Measurements from ENCODE around the gene CACYBP.

Gene CACYBP, protein sequence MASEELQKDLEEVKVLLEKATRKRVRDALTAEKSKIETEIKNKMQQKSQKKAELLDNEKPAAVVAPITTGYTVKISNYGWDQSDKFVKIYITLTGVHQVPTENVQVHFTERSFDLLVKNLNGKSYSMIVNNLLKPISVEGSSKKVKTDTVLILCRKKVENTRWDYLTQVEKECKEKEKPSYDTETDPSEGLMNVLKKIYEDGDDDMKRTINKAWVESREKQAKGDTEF

DNA sequence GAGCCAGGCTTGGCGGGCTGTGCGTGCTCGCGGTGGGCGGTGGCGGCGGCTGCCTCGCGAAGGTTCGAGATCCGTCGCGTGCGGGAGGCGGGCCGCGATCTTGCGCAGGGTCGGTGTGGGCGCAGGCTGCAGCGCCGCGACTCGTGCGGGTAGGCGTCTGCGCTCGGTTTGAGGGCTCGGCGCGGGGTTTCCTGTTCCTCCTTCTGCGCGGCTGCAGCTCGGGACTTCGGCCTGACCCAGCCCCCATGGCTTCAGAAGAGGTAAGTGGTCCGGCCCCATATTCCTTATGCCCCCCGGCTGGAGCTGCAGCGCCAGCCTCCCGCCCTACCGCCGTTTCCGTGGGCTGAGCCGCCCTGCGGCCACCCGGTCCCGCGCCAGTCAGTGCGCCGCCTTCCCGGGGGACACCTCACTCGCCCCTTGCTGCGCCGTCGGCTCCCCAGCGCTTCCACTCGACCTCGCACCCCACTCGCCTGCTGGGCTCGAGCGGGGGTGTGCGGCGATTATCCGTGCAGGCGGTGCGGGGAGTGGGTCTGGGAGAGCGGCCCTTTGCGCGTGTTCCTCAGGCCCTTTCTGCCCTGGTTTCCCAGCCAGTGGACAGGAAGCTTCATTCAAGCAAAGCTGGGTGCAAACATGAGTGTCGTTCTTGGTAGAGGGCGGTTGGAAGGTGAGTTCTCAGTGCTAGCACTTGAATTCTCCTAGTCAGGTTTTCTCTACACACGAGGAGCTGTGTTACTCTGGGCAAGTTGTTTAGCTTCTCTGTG is at the start of gene CACYBP:
TSS of gene CACYBP (plus strand) at position 12 of the 761 bp plus-strand sequence. CDS start at position 246, 234 bp downstream.
- Mint-ChIP-seq H3K4me3 (no peak within 1 kb of the TSS), H3K36me3 (ENCODE audit: low read depth) (peaks cover 13% of the 10 kb centered on the region), H3K27ac (peak within 1 kb of the TSS; percentile 79), H3K9me3 (no peaks in the 10 kb centered on the region), H3K27me3 (ENCODE audit: low read depth) (no peaks in the 10 kb centered on the region), H3K4me1 (ENCODE audit: low read depth) (peaks cover 39% of the 10 kb centered on the region)

DNA sequence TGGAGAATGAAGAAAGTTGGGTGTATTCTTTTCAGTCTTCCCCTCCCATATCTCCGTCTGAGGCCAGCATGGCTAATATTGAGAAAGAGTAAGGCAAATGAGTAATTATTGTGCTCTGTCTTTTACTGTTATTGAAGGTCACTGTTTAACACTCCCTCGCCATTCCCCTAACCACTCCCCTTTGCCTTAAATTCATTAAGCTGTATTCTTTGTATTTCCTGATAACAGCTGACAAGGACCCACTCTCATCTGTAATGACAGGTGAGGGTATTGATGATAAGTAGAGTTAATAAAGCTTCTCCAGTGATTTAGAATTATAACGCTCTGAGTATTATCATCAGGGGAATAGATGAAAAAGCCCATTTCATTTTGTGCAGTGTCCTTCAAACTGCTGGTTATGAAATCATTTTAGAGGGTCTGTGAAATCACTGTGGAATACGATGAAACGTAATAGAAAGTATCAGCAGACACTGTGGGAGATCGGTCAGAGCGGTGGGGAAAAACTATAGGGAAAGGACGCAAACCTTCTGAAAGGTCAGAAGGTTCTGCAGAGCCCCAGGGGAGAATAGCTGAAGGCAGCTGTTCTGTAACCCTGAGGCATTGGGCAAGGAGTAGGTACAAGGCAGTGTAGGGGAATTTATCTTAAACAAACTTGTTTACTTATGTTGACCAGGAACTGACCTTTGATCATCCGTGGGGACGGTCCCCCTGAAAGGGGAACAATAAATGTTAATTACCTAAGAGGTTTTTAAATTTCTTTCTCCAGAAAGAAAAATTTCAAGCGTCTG is 46.3 kb upstream of the CACYBP start:
- Mint-ChIP-seq H3K36me3 (ENCODE audit: low read depth) (peaks cover 4% of the 10 kb centered on the region), H3K9me3 (no peaks in the 10 kb centered on the region), H3K27ac (no peak overlapping the region), H3K27me3 (ENCODE audit: low read depth) (no peaks in the 10 kb centered on the region), H3K4me1 (ENCODE audit: low read depth) (peaks cover 25% of the 10 kb centered on the region), H3K4me3 (no peak overlapping the region)

DNA sequence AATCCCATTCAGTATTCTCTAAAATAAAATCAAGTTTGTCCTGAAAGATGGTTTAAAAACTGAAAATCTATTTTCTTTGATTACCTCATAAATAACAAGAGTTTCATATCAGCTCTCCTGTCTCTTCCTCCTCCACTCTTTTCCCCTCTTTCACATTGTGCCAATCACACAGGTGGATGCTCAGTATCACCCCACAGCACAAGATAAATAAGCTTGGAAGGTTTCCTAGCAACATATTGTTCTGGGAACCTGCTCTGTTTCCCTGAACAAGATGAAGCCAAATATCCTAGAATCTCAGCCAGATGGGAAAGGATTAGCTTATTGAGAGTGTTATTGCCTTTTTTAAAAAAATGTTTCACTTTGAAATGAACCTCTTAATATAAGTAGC is 45.7 kb upstream of the CACYBP start:
- Mint-ChIP-seq H3K36me3 (ENCODE audit: low read depth) (peaks cover 5% of the 10 kb centered on the region), H3K9me3 (no peaks in the 10 kb centered on the region), H3K4me3 (no peak overlapping the region), H3K27ac (no peak overlapping the region), H3K4me1 (ENCODE audit: low read depth) (peaks cover 27% of the 10 kb centered on the region), H3K27me3 (ENCODE audit: low read depth) (no peaks in the 10 kb centered on the region)

DNA sequence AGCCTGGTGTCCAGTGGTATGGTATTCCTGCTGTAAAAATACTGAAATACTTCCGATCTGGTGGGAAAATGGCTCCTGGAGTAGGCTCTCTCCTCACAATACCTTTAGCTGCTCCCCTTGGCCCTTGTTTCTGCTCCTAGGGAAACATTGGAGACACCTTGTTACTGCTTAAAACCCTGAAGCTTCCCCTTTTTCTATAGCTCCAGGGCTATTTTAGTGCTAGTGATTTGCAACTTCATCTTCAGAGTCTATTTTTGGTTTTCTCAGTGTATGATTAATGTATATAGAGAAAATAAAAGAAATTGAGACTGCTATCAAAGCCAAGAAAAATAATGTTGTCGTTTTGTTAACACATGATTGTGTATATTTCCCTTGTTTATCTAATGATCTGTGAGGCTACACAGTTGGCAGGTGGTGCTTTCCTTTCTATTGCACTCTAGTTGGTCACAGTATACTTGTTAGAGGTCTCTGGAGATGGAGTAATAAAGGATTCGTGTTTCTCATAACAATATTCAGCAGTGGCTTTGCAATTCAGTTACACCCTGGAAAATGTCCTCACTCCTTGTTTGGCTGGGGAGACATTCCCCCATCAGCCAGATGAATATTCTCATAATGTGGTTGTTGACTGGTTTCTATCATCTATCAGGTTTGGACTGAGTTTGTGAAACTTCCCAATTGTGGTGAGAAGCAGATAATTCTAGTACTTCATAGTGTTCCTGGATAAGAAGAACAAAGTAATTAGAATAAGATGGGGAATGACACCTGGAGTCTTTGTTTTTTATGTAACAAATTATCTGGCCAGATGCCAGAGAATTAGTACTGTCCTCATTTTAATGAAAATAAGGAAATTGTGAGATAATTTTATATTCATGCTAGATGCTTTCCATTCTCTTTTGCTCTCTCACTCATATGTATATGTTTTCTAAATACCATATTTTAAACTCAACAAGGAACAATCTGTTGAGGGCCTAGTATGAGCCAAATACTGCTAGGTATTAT is 44.8 kb upstream of the CACYBP start:
- peaks cover 6% of the 10 kb centered on the region for H3K36me3 Mint-ChIP-seq (ENCODE audit: low read depth)
- no peaks in the 10 kb centered on the region for H3K9me3 Mint-ChIP-seq
- H3K4me1 Mint-ChIP-seq (ENCODE audit: low read depth): peaks cover 27% of the 10 kb centered on the region
- no peak overlapping the region for H3K27ac Mint-ChIP-seq
- no peaks in the 10 kb centered on the region for H3K27me3 Mint-ChIP-seq (ENCODE audit: low read depth)
- H3K4me3 Mint-ChIP-seq: no peak overlapping the region

DNA sequence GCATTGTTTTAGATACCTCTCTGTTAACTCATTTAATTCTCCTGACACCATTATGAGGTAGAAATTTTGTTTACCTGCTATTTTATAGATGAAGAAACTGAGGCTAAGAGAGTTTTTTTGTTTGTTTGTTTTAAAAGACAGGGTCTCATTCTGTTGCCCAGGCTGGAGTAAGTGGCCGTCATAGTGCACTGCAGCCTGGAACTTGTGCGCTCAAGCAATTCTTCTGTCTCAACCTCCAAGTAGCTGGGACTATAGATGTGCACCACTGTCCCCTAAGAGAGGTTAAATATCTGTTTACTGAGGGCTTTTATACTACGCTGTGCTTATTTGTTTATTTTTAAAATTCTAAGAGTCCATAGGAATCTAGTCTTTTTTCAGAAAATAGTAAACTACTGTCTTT is 43.7 kb upstream of the CACYBP start:
- Mint-ChIP-seq H3K9me3 (no peaks in the 10 kb centered on the region), H3K4me1 (ENCODE audit: low read depth) (peaks cover 27% of the 10 kb centered on the region), H3K27ac (no peak overlapping the region), H3K4me3 (no peak overlapping the region), H3K36me3 (ENCODE audit: low read depth) (peaks cover 6% of the 10 kb centered on the region), H3K27me3 (ENCODE audit: low read depth) (no peaks in the 10 kb centered on the region)

DNA sequence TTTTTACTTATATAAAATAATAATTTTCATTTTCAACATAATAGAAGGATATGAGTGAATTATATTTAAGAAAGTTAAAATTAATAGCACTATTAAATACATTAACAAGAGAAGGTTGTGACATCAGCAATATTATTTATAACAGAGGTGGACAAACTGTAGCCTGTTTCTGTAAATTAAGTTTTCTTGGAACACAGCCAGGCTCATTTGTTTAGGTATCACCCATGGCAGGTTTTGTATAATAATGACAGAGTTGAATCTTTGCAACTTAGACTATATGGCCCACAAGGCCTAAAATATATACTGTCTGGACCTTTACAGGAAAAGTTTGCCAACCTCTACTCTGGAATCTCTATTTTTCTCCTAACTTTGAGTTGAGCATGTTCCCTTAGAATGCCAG is 42.8 kb upstream of the CACYBP start:
- Mint-ChIP-seq H3K4me1 (ENCODE audit: low read depth) (peaks cover 27% of the 10 kb centered on the region), H3K4me3 (no peak overlapping the region), H3K36me3 (ENCODE audit: low read depth) (peaks cover 6% of the 10 kb centered on the region), H3K9me3 (no peaks in the 10 kb centered on the region), H3K27ac (peak overlapping the region; percentile 20), H3K27me3 (ENCODE audit: low read depth) (no peaks in the 10 kb centered on the region)

DNA sequence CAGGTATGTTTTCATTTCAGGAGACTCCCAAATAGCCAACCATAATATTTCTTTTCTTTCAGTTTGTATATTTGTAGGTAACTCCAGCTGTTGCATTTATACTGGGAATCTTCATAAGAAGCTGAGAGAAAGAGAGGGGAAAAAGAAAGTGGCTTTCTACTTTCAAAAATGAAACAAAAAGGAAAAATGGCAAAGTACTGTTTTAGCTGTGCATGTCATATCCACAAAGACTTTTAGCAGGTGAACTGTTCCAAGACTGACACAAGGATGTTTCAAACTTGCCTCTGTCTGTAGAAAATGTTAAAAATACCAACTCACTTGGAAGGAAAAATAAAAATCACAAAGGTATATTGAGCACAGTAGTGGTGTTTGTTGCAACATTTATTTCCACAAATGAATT is 41.9 kb upstream of the CACYBP start:
- peak overlapping the region; percentile 87 for H3K27ac Mint-ChIP-seq
- H3K4me1 Mint-ChIP-seq (ENCODE audit: low read depth): peaks cover 27% of the 10 kb centered on the region
- H3K27me3 Mint-ChIP-seq (ENCODE audit: low read depth): no peaks in the 10 kb centered on the region
- H3K4me3 Mint-ChIP-seq: peak overlapping the region; percentile 63
- peaks cover 6% of the 10 kb centered on the region for H3K36me3 Mint-ChIP-seq (ENCODE audit: low read depth)
- H3K9me3 Mint-ChIP-seq: no peaks in the 10 kb centered on the region

DNA sequence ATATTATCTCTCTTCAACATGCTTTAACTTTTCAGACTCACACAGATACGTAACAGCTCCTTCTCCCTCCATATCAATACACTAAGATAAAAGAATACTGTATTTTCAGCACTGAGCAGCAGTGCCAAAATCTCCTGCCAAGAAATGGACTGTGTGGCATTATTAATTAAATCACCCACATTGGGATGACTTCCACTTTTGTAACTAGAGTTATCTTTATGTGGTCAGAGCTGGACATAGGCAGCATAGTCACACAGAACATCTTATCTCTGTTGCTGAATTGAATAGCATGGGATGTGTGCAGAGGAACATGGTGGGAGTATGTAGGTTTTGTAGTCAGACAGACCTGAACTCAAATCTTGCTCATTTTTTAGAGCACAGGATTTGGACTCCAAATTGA is 41.4 kb upstream of the CACYBP start:
- peaks cover 6% of the 10 kb centered on the region for H3K36me3 Mint-ChIP-seq (ENCODE audit: low read depth)
- H3K9me3 Mint-ChIP-seq: no peaks in the 10 kb centered on the region
- no peaks in the 10 kb centered on the region for H3K27me3 Mint-ChIP-seq (ENCODE audit: low read depth)
- peak overlapping the region; percentile 39 for H3K27ac Mint-ChIP-seq
- H3K4me1 Mint-ChIP-seq (ENCODE audit: low read depth): peaks cover 29% of the 10 kb centered on the region
- H3K4me3 Mint-ChIP-seq: peak overlapping the region; percentile 41

DNA sequence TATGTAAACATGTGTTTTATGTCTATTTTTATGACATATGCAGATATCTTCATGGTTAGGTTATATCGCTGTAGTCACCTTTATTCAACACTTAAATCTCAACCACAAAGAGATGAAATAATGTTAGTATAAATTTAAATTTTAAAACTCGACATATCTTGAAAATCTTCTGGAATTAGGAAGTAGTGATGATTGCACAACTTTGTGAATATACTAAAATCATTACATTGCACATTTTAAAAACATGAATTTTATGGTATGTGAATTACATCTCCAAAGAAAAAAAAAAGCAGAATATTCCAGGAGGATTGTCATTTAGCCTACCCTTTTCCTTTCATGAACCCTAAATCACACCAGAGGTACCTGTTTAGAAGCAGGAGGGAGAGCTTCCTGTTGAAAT is 39.4 kb upstream of the CACYBP start:
- no peaks in the 10 kb centered on the region for H3K27me3 Mint-ChIP-seq (ENCODE audit: low read depth)
- peaks cover 36% of the 10 kb centered on the region for H3K4me1 Mint-ChIP-seq (ENCODE audit: low read depth)
- no peak overlapping the region for H3K27ac Mint-ChIP-seq
- H3K4me3 Mint-ChIP-seq: no peak overlapping the region
- H3K36me3 Mint-ChIP-seq (ENCODE audit: low read depth): peaks cover 6% of the 10 kb centered on the region
- H3K9me3 Mint-ChIP-seq: no peaks in the 10 kb centered on the region

DNA sequence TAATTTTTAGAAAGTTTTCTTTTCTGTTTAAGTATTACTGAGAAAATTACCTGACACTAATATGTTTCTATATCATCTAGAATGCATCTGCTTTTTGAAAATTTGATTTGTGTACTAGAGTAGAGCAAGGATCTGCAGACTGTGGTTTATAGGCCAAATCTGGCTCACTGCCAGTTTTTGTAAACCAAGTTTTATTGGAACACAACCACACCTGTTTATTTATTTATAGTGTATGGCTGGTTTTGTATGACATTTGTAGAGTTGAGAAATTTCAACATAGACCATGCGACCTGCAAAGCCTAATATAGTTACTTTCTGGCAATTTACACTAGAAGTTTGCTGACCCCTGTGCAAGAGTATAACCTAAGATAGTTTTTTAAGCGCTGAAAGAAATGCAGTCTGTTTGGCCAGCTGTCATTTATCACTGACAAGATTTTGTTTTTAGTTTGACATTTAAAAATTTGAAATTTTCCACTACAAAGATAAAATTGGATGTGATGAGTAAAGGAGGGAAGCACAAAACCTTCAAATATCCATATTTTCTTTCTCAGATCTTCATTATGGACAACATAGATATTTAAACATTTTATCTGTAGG is 36.1 kb upstream of the CACYBP start:
- Mint-ChIP-seq H3K27me3 (ENCODE audit: low read depth) (no peaks in the 10 kb centered on the region), H3K4me3 (no peak overlapping the region), H3K9me3 (no peaks in the 10 kb centered on the region), H3K4me1 (ENCODE audit: low read depth) (peaks cover 41% of the 10 kb centered on the region), H3K36me3 (ENCODE audit: low read depth) (peaks cover 2% of the 10 kb centered on the region), H3K27ac (peak overlapping the region; percentile 99)

DNA sequence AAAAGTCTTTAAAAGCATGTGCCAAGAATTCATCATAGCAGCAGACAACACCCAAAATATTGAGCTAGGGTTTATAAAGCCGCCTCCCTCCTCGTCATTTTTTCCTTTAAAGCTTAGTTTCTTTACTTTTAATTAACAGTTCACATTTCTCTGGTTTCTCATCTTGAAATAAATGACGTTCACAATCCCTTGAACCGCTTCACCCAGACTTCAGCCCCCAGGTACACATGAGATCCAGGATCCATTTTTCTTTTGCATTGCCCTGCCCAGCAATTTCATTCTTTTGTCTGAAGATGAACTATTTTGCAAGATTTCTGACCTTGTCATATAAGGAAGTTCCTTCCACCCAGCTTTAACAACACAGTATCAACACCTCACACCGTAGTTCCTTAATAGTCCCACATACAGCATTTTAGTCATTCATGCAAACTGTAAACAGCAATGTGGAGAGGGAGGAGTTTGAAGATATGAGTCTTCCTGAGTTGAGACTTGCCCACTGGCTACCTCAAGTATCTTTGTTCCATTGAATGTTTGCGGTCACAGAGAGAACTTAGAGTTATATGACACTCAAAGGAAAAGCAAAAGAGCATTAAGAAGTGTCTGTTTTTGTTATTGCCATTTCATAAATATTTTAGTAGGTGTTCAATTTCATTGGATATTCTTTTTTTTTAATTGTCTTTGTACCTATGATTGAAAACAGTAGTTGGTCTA is 35.3 kb upstream of the CACYBP start:
- peak overlapping the region; percentile 99 for H3K27ac Mint-ChIP-seq
- H3K27me3 Mint-ChIP-seq (ENCODE audit: low read depth): no peaks in the 10 kb centered on the region
- peak overlapping the region; percentile 92 for H3K4me3 Mint-ChIP-seq
- peaks cover 46% of the 10 kb centered on the region for H3K4me1 Mint-ChIP-seq (ENCODE audit: low read depth)
- no peaks in the 10 kb centered on the region for H3K9me3 Mint-ChIP-seq
- H3K36me3 Mint-ChIP-seq (ENCODE audit: low read depth): peaks cover 3% of the 10 kb centered on the region

DNA sequence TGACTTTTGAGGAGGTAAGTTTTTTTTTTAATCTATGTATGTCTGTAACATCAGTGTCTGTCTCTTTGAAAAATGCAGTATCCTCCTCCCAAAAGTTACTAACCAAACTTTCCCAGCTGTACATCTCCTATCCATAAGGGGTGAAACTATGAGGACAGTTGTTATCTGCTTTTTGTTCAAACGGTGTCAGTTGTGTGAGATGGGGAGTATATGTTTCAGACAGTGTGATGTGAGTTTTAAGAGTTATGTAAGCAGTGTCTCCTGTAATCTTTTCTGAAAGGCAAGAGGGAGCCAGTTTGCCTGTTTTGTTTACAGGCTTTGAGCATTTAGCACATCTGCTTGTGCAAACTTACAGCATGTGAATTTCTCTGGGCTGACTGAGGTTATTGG is 34.8 kb upstream of the CACYBP start:
- H3K27ac Mint-ChIP-seq: peak overlapping the region; percentile 99
- peaks cover 3% of the 10 kb centered on the region for H3K36me3 Mint-ChIP-seq (ENCODE audit: low read depth)
- no peaks in the 10 kb centered on the region for H3K27me3 Mint-ChIP-seq (ENCODE audit: low read depth)
- H3K4me1 Mint-ChIP-seq (ENCODE audit: low read depth): peaks cover 52% of the 10 kb centered on the region
- H3K4me3 Mint-ChIP-seq: peak overlapping the region; percentile 92
- H3K9me3 Mint-ChIP-seq: no peaks in the 10 kb centered on the region

DNA sequence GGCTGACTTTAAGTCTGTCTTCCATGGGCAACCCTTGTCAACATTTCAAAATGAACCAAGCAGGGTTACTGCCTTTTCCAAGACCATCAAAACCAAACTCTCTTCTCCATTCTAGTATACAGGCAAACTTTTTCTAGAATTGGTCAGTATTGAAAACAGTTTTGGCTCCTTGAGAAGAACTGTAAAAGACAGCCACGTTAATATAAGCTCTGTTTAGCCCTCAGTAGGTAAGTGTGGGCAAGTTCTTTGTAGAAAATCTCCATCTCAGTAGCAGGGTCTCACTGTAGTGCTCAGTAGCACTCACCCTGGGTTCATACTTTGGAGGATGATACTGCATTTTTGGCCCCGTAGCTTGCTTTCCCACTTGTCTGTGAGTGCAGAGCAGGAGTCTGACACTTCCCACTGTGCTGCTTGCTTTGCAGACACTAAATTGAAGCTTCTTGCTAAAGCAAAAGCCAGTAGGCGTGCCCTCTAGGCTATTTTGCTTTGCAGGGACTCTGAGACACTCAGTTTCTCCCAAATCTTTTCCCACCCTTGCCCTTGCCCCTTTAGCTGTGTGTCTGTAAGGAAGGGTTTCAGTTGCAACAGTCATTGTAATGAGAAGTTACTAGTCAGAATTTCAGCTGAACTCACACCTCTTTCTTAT is 34.3 kb upstream of the CACYBP start:
- H3K36me3 Mint-ChIP-seq (ENCODE audit: low read depth): peaks cover 7% of the 10 kb centered on the region
- no peaks in the 10 kb centered on the region for H3K9me3 Mint-ChIP-seq
- H3K27ac Mint-ChIP-seq: peak overlapping the region; percentile 99
- H3K4me3 Mint-ChIP-seq: peak overlapping the region; percentile 92
- peaks cover 57% of the 10 kb centered on the region for H3K4me1 Mint-ChIP-seq (ENCODE audit: low read depth)
- no peaks in the 10 kb centered on the region for H3K27me3 Mint-ChIP-seq (ENCODE audit: low read depth)

Measured in T-helper 1 cell treated with Interleukin-12 subunit alpha and Interleukin-12 subunit beta and Interleukin-4 antibody, amounts not matched to agents 30 μg/mL and 1 μg/mL, for 36 hours (primary cell).